ENCODE measurements around the gene DRG2.

- no peak for TF ChIP-seq CTCF (IDR thresholded peaks at IDR 0.05)
- TF ChIP-seq POLR2A (IDR thresholded peaks at IDR 0.05): no peak
Measured at GRCh38 chr17:18151290-18151689, 63.5 kb downstream of the DRG2 start.
